AG10803 (cell line): ENCODE results near the gene INTS2.

ENCODE experiments used
- DNase-seq: peaks from one replicate; pipeline ENCODE4 v3.0.0; 2010; ENCODE audit warnings: low read depth
- H3K4me3 ChIP-seq: 2 replicates; pipeline ENCODE4 v1.5.1; 2011; ENCODE audit warnings: mild to moderate bottlenecking, low read length, control low read depth
- TF ChIP-seq, protein P1 (sequence below): conservative IDR thresholded peaks from 2 replicates; pipeline ENCODE4 v1.5.1; 2011; ENCODE audit warnings: mild to moderate bottlenecking, low read length, control low read depth, inconsistent platforms

The INTS2 gene

DNA sequence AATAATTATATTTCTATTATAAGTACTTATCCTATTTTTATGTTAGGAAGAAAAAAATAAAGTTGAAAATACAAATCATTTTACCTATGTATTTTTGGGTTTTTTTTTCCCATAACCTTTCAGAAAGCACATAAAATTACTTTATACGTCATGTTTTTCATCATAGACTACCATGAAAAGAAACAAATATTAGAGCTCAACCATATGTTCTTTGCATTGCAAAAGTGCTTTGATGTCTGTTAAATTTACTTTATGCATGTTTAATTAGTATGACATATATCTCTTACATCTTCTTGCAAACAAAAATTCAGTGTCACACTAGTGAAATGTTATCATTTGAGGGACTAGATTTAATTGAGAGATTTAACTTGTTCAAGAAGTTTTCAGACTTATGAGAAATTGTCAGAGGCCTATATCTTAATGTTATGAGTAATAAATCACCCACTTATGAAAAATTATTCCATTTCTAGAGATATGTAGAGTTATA is 88.4 kb downstream of the INTS2 start:
- DNase-seq = no peak
- TF ChIP-seq, protein P1, sequence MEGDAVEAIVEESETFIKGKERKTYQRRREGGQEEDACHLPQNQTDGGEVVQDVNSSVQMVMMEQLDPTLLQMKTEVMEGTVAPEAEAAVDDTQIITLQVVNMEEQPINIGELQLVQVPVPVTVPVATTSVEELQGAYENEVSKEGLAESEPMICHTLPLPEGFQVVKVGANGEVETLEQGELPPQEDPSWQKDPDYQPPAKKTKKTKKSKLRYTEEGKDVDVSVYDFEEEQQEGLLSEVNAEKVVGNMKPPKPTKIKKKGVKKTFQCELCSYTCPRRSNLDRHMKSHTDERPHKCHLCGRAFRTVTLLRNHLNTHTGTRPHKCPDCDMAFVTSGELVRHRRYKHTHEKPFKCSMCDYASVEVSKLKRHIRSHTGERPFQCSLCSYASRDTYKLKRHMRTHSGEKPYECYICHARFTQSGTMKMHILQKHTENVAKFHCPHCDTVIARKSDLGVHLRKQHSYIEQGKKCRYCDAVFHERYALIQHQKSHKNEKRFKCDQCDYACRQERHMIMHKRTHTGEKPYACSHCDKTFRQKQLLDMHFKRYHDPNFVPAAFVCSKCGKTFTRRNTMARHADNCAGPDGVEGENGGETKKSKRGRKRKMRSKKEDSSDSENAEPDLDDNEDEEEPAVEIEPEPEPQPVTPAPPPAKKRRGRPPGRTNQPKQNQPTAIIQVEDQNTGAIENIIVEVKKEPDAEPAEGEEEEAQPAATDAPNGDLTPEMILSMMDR = no peak
- no peak overlapping the region for H3K4me3 ChIP-seq

DNA sequence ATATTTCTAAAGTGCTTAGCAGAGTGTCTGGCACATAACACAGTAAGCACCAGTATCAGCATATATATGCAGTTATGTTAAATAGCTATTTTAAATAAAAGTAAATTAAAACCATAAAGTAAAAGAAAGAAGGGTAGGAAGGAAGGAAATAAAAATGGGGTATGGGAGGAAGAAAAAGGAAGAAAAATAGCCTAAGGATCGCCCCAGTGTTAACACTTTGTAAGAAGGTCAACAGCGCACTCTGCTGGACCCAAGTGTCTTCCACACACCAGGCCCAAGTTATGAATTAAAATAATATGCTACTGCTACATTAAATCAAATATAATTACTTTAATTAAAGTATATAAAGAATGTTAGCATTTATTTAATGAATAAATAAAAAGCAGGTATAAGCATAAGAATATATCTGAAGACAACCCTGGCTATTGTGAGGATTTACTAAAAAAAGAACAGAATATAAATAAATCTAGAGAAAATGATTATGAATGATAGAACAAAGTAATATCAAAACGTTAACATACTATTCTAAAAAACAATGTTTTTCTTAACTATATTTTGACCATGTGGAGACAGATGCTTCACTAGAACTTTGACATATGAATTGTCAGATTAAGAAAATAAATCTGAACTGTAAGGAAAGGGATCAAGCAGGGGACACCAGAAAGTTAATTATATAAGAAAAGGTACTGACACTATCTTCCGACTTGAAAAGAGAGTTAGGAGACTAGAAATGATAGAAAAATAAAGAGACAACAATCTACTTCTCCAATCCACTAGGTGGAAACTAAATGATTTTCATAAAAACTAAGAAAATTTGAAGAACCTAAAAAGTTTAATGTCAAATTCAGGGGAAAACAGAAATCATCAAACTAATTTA is 90.4 kb downstream of the INTS2 start:
- DNase-seq = peak; percentile 73
- no peak overlapping the region for H3K4me3 ChIP-seq
- TF ChIP-seq, protein P1 = peak; percentile 93

DNA sequence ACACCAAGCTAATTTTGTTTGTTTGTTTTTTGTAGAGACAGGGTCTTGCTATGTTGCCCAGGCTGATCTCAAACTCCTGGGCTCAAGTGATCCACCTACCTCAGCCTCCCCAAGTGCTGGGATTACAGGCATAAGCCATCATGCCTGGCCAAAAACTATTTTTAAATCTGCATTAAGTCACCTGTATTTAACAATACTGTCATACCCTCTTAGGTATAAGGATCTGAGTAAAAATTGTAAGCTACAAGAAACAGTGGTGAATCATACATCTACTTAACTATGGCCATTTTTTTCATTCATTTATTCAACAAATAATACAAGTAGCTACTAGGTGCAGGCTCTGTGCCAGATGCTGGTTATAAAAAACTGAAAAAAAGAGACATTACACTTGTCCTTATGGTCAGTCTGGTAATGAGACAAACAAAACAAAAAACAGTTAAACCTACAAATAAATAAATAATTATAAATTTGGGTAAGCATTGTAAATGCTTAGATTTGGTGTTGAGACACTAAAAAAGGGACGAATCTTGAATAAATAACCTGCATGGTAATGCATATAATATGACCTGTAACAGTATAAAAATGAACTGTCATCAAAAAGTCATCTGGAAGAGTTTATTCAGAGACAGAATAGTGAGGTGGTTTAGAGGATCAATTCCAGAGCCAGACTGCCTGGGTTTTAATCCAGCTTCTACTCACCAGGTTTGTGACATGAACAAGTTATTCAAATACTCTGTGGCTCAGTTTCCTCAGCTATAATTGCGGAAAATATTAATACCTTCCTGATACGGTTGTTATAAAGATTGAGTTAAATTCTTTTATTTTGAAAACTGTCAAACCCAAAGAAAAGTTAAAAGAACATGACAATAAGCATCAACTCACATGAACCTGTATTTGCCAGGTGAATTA is 91.3 kb downstream of the INTS2 start:
- TF ChIP-seq, protein P1 = no peak
- no peak for DNase-seq
- no peak overlapping the region for H3K4me3 ChIP-seq

DNA sequence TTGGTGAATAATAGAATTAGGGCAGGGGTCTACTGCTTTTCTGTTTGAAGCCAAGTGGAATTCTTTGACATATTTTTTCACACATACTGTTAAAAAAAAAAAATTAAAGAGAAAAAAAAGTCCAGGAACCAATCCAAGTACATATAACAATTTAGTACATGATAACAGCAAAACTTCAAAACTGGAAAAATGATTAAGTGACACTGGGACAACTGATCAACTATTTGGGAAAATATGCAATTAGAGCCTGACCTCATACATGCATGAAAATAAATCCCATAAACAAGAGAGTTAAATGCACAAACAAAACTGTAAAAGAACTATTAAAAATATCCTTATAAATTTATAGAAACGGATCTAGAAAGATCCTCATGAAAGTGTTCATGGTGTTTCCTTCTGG is 92.2 kb downstream of the INTS2 start:
- DNase-seq = no peak
- no peak overlapping the region for H3K4me3 ChIP-seq
- TF ChIP-seq, protein P1 = no peak

DNA sequence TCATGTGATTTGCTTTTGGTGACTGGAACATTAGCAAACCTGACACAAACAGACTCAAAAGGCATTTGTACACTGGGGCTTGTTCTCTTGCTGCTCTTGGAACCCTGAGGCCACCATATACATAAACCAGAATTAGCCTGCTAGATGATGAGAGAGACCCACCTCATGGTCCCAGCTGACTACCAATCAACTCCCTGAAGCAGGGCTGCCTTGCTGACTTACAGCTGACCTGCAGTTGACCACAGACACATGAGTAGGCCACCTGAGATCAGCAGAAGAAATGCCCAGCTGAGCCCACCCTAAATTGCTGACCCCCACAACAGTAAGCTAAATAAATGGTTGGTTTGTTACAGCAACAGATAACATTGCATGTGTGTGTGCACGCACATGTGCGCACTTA is 93.2 kb downstream of the INTS2 start:
- no peak overlapping the region for H3K4me3 ChIP-seq
- no peak for DNase-seq
- TF ChIP-seq, protein P1 = no peak

DNA sequence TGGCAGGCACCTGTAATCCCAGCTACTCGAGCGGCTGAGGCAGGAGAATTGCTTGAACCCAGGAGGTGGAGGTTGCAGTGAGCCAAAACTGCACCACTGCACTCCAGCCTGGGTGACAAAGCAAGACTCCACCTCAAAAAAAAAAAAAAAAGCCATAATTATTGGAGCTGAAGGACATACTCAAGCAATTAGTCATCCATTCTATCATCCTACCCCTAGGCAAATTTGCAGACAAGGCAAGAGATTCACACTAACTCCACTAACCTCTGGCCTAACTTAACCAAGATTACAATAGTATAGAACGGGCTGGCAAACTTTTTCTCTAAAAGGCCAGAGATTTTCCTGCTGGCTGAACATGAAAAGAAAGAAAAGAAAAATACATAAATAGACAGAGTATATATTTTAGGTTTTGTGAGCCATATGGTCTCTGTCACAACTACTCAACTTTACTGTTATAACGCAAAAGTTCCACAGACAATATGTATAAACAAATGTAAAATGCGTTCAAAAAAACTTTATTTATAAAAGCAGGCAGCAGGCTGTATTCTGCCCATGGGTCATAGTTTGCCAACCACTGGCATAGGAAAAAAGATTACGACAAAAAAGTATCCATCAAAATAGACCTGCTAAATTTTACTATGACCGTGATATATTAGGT is 94.1 kb downstream of the INTS2 start:
- TF ChIP-seq, protein P1 = no peak
- H3K4me3 ChIP-seq = no peak overlapping the region
- DNase-seq = peak; percentile 74
